Esophagus muscularis mucosa (tissue), 3 donors: ENCODE data around the gene USP34.

ENCODE experiments used
- CTCF ChIP-seq, 3 experiments: fragments of 200-600 bp in 2 of 3; fragments of 450-650 bp in 1 of 3; sonication (generic) in 2 of 3; IDR thresholded peaks; one replicate each; pipeline ENCODE4 v1.5.1; 2017 to 2019; ENCODE audit warnings: antibody characterized with exemption in 3 of 3, mild to moderate bottlenecking in 2 of 3, moderate library complexity in 1 of 3
- POLR2A ChIP-seq: fragments of 450-650 bp; IDR thresholded peaks from one replicate; pipeline ENCODE4 v1.6.1; 2017; ENCODE audit warnings: antibody characterized with exemption, moderate library complexity, mild to moderate bottlenecking, low read depth

GRCh38 chr2:61368687-61369665 is 101.9 kb downstream of the USP34 start:
- no peak for TF ChIP-seq POLR2A
- no peak for TF ChIP-seq CTCF (IDR thresholded peaks at IDR 0.05)
